ENCODE data around the gene STK25.
"Not testable (repeated sequence)": the region's sequence is repeated elsewhere in the genome, so short reads cannot be mapped to it uniquely, and the experiment has no call there.

STK25 gene

GRCh38 chr2:241458687-241459086 lies 49.7 kb downstream of the STK25 start:
- Histone ChIP-seq H3K4me1 (ENCODE audit: control insufficient read depth, insufficient read depth, low read length) (no peaks in the 10 kb centered on the region), H3K36me3 (ENCODE audit: control insufficient read depth, insufficient read depth, low read length) (peaks cover 5% of the 10 kb centered on the region), H3K27me3 (ENCODE audit: control insufficient read depth, insufficient read depth, low read length) (no peaks in the 10 kb centered on the region), H3K4me3 (ENCODE audit: low read length) (no peak overlapping the region), H3K27ac (ENCODE audit: low read depth, low read length) (no peak overlapping the region), H3K9ac (ENCODE audit: low read length) (no peak overlapping the region)

- Histone ChIP-seq H3K9ac (ENCODE audit: low read length) (no peak overlapping the region), H3K36me3 (ENCODE audit: control insufficient read depth, insufficient read depth, low read length) (no peaks in the 10 kb centered on the region), H3K4me3 (ENCODE audit: low read length) (no peak overlapping the region), H3K27me3 (ENCODE audit: control insufficient read depth, insufficient read depth, low read length) (no peaks in the 10 kb centered on the region), H3K4me1 (ENCODE audit: control insufficient read depth, insufficient read depth, low read length) (no peaks in the 10 kb centered on the region), H3K27ac (ENCODE audit: low read depth, low read length) (no peak overlapping the region)
Observed at GRCh38 chr2:241456546-241456945, 51.8 kb downstream of the STK25 start.

GRCh38 chr2:241454837-241455485 lies 53.4 kb downstream of the STK25 start:
- Histone ChIP-seq H3K4me3 (ENCODE audit: low read length) (no peak overlapping the region), H3K27me3 (ENCODE audit: control insufficient read depth, insufficient read depth, low read length) (no peaks in the 10 kb centered on the region), H3K36me3 (ENCODE audit: control insufficient read depth, insufficient read depth, low read length) (no peaks in the 10 kb centered on the region), H3K4me1 (ENCODE audit: control insufficient read depth, insufficient read depth, low read length) (no peaks in the 10 kb centered on the region), H3K27ac (ENCODE audit: low read depth, low read length) (no peak overlapping the region), H3K9ac (ENCODE audit: low read length) (no peak overlapping the region)

GRCh38 chr2:241453919-241454318 lies 54.5 kb downstream of the STK25 start:
- H3K9ac ChIP-seq (ENCODE audit: low read length); H3K4me1 ChIP-seq (ENCODE audit: control insufficient read depth, insufficient read depth, low read length); H3K4me3 ChIP-seq (ENCODE audit: low read length); H3K27ac ChIP-seq (ENCODE audit: low read depth, low read length); H3K36me3 ChIP-seq (ENCODE audit: control insufficient read depth, insufficient read depth, low read length); H3K27me3 ChIP-seq (ENCODE audit: control insufficient read depth, insufficient read depth, low read length): not testable (repeated sequence)

- no peak overlapping the region for H3K4me3 ChIP-seq (ENCODE audit: low read length)
- no peak overlapping the region for H3K27ac ChIP-seq (ENCODE audit: low read depth, low read length)
Observed at GRCh38 chr2:241451840-241452506, 56.4 kb downstream of the STK25 start.

GRCh38 chr2:241450092-241450491 lies 58.3 kb downstream of the STK25 start:
- not testable (repeated sequence) for H3K27me3 ChIP-seq (ENCODE audit: control insufficient read depth, insufficient read depth, low read length); H3K4me1 ChIP-seq (ENCODE audit: control insufficient read depth, insufficient read depth, low read length); H3K36me3 ChIP-seq (ENCODE audit: control insufficient read depth, insufficient read depth, low read length); H3K27ac ChIP-seq (ENCODE audit: low read depth, low read length); H3K4me3 ChIP-seq (ENCODE audit: low read length); H3K9ac ChIP-seq (ENCODE audit: low read length)

More at GRCh38 chr2:241451840-241452506, 56.4 kb downstream of the STK25 start:
- peaks cover 3% of the 10 kb centered on the region for H3K36me3 ChIP-seq (ENCODE audit: control insufficient read depth, insufficient read depth, low read length)
- no peaks in the 10 kb centered on the region for H3K27me3 ChIP-seq (ENCODE audit: control insufficient read depth, insufficient read depth, low read length)
- no peak overlapping the region for H3K9ac ChIP-seq (ENCODE audit: low read length)
- H3K4me1 ChIP-seq (ENCODE audit: control insufficient read depth, insufficient read depth, low read length) = no peaks in the 10 kb centered on the region

GRCh38 chr2:241445426-241445825 lies 63.0 kb downstream of the STK25 start:
- Histone ChIP-seq H3K27me3 (ENCODE audit: control insufficient read depth, insufficient read depth, low read length) (no peaks in the 10 kb centered on the region), H3K9ac (ENCODE audit: low read length) (no peak overlapping the region), H3K4me3 (ENCODE audit: low read length) (no peak overlapping the region), H3K27ac (ENCODE audit: low read depth, low read length) (no peak overlapping the region), H3K36me3 (ENCODE audit: control insufficient read depth, insufficient read depth, low read length) (peaks cover 27% of the 10 kb centered on the region), H3K4me1 (ENCODE audit: control insufficient read depth, insufficient read depth, low read length) (no peaks in the 10 kb centered on the region)

- H3K4me3 ChIP-seq (ENCODE audit: low read length) = no peak overlapping the region
- no peak overlapping the region for H3K27ac ChIP-seq (ENCODE audit: low read depth, low read length)
- H3K36me3 ChIP-seq (ENCODE audit: control insufficient read depth, insufficient read depth, low read length) = peaks cover 31% of the 10 kb centered on the region
- H3K9ac ChIP-seq (ENCODE audit: low read length) = no peak overlapping the region
- H3K27me3 ChIP-seq (ENCODE audit: control insufficient read depth, insufficient read depth, low read length) = no peaks in the 10 kb centered on the region
- H3K4me1 ChIP-seq (ENCODE audit: control insufficient read depth, insufficient read depth, low read length) = no peaks in the 10 kb centered on the region
Observed at GRCh38 chr2:241443486-241444223, 64.7 kb downstream of the STK25 start.

Data from rectal smooth muscle tissue (tissue), 1 donor.